Esophagus squamous epithelium (tissue), 4 donors: ENCODE results near the gene PRPH.

ENCODE experiments used
- POLR2A ChIP-seq, 4 donors: fragments of 450-650 bp; IDR thresholded peaks; one replicate each; pipeline ENCODE4 v1.6.1; 2017; ENCODE audit warnings: antibody characterized with exemption in 4 of 4, mild to moderate bottlenecking in 4 of 4, moderate library complexity in 3 of 4
- TF ChIP-seq, protein P1 (sequence below), 6 experiments: fragments of 450-650 bp in 4 of 6; fragments of 200-600 bp in 2 of 6; sonication (generic) in 2 of 6; IDR thresholded peaks; one replicate each; pipeline ENCODE4 v1.5.1; 2016 to 2019; ENCODE audit warnings: antibody characterized with exemption in 6 of 6, mild to moderate bottlenecking in 4 of 6, moderate library complexity in 4 of 6

DNA sequence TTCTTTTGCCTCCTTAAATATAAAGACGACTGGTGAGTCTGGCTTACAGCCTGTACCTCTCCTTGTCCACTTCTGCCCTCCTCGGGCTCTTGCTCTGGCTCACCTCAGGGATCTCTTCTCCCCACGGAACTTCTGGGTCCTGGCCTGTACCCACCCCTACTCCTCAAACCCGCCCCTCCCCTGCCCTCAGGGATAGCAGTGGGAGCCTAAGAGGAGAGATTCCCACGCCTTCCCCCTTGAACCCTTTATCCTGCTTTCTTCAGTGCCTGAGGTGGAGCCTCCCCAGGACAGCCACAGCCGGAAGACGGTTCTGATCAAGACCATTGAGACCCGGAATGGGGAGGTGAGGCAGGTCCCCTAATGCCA, 2.7 kb downstream of the PRPH start:
- TF ChIP-seq, protein P1, sequence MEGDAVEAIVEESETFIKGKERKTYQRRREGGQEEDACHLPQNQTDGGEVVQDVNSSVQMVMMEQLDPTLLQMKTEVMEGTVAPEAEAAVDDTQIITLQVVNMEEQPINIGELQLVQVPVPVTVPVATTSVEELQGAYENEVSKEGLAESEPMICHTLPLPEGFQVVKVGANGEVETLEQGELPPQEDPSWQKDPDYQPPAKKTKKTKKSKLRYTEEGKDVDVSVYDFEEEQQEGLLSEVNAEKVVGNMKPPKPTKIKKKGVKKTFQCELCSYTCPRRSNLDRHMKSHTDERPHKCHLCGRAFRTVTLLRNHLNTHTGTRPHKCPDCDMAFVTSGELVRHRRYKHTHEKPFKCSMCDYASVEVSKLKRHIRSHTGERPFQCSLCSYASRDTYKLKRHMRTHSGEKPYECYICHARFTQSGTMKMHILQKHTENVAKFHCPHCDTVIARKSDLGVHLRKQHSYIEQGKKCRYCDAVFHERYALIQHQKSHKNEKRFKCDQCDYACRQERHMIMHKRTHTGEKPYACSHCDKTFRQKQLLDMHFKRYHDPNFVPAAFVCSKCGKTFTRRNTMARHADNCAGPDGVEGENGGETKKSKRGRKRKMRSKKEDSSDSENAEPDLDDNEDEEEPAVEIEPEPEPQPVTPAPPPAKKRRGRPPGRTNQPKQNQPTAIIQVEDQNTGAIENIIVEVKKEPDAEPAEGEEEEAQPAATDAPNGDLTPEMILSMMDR (IDR thresholded peaks at IDR 0.05) = no peak
- TF ChIP-seq POLR2A (IDR thresholded peaks at IDR 0.05) = no peak
